Measurements from ENCODE around the gene TBCK.

GRCh38 chr4:106286611-106287010, 29.4 kb downstream of the TBCK start:
- TF ChIP-seq CTCF (IDR thresholded peaks at IDR 0.05) (no peak), FOXJ3 (CRISPR knock-in tag; IDR thresholded peaks at IDR 0.05) (no peak), MXI1 (IDR thresholded peaks at IDR 0.05; ENCODE audit: low read depth, low read length) (no peak), JUND (IDR thresholded peaks at IDR 0.05) (no peak), GABPA (IDR thresholded peaks at IDR 0.05; ENCODE audit: low read depth) (no peak), USF1 (IDR thresholded peaks at IDR 0.05; ENCODE audit: borderline replicate concordance, low read depth) (no peak), POLR2AphosphoS5 (IDR thresholded peaks at IDR 0.05; ENCODE audit: low read depth, low read length) (no peak), REST (IDR thresholded peaks at IDR 0.05; ENCODE audit: low read depth, low read length) (no peak), EP300 (IDR thresholded peaks at IDR 0.05; ENCODE audit: borderline replicate concordance in 1 of 2, low read depth in 1 of 2, low read length in 1 of 2) (no peak)

Measured in SK-N-SH (cell line).